Caco-2 (cell line): ENCODE results near the gene CHML. TPM values are rescaled to one million over a fixed set of nuclear protein-coding genes. Genes with fewer than 3 reads are reported as not detected.
A peak's percentile ranks its signal among the peaks of the same experiment; 100 is the strongest.

Experiments used
- BruUV-seq: library from RNA; stranded (reverse); fragments of 400-500 nt; replicated peaks from 2 replicates; lab custom pipeline; 2021; lab: Mats Ljungman, UMichigan
- CTCF ChIA-PET: fragments of 300-600 bp; sonication (Branson Sonifier 250); formaldehyde crosslinking; loops from one replicate; lab custom pipeline; 2022; ENCODE audit warnings: antibody characterized with exemption; lab: Charles Lee
- POLR2A ChIA-PET: fragments of 300-600 bp; sonication (Branson Sonifier 250); formaldehyde crosslinking; loops from one replicate; lab custom pipeline; 2022; ENCODE audit warnings: antibody characterized with exemption; lab: Charles Lee
- DNase-seq, 2 experiments: peaks; one replicate each; pipeline versions ENCODE4 v3.0.0 to v3.0.0-alpha.2; 2020 to 2022
- H3K27me3 ChIP-seq: replicated peaks from 2 replicates; pipeline ENCODE4 v1.6.0; 2011; ENCODE audit warnings: low read length; ENCODE audit not compliant: control insufficient read depth, insufficient read depth
- H3K36me3 ChIP-seq: 2 replicates; pipeline ENCODE4 v1.5.1; 2011; ENCODE audit warnings: low read length; ENCODE audit not compliant: control insufficient read depth, insufficient read depth
- H3K4me1 ChIP-seq: fragments of 250-450 bp; sonication (Bioruptor Pico); 2 replicates; pipeline ENCODE4 v1.5.1; 2020; ENCODE audit warnings: mild to moderate bottlenecking
- H3K4me3 ChIP-seq: 2 replicates; pipeline ENCODE4 v1.5.1; 2011; ENCODE audit warnings: low read depth, mild to moderate bottlenecking, control low read depth, low read length
- H3K9me3 ChIP-seq: fragments of 250-450 bp; sonication (Bioruptor Pico); 2 replicates; pipeline ENCODE4 v1.5.1; 2020; ENCODE audit warnings: mild to moderate bottlenecking, moderate library complexity
- H3K27ac Mint-ChIP-seq: one replicate; pipeline ENCODE4 v1.8.0; 2022; ENCODE audit warnings: mixed read lengths; ENCODE audit not compliant: unreplicated experiment
- H3K27me3 Mint-ChIP-seq: one replicate; pipeline ENCODE4 v1.8.0; 2022; ENCODE audit warnings: mixed read lengths; ENCODE audit not compliant: insufficient read depth, unreplicated experiment
- H3K36me3 Mint-ChIP-seq: one replicate; pipeline ENCODE4 v1.8.0; 2022; ENCODE audit warnings: mild to moderate bottlenecking, mixed read lengths; ENCODE audit not compliant: insufficient read depth, unreplicated experiment
- H3K4me1 Mint-ChIP-seq: one replicate; pipeline ENCODE4 v1.8.0; 2022; ENCODE audit warnings: low read depth, mixed read lengths; ENCODE audit not compliant: unreplicated experiment
- H3K4me3 Mint-ChIP-seq: one replicate; pipeline ENCODE4 v1.8.0; 2022; ENCODE audit warnings: mild to moderate bottlenecking, moderate library complexity, mixed read lengths; ENCODE audit not compliant: unreplicated experiment
- H3K9me3 Mint-ChIP-seq: one replicate; pipeline ENCODE4 v1.8.0; 2022; ENCODE audit warnings: mixed read lengths; ENCODE audit not compliant: unreplicated experiment
- intact Hi-C: fragments of 100-400 bp; cut with micrococcal nuclease; formaldehyde crosslinking; loops from one replicate; pipeline ENCODE4 v1.10.0; 2022; ENCODE audit not compliant: unreplicated experiment
- total RNA-seq: library from RNA; stranded (reverse); gene quantifications from 2 replicates; pipeline ENCODE4 v1.2.3, GENCODE V29; 2022
- TF ChIP-seq, protein P1 (sequence below), 2 experiments: fragments of 200-600 bp in 1 of 2; IDR thresholded peaks; 1 replicate in 1 of 2; 2 replicates in 1 of 2; pipeline versions ENCODE4 v1.5.1 to v1.8.0; 2011 to 2022; ENCODE audit warnings: antibody characterized with exemption in 1 of 2, control low read depth in 1 of 2, inconsistent platforms in 1 of 2, low read depth in 1 of 2, low read length in 1 of 2, mild to moderate bottlenecking in 1 of 2, moderate library complexity in 1 of 2; ENCODE audit not compliant: insufficient read depth in 1 of 2, severe bottlenecking in 1 of 2, unreplicated experiment in 1 of 2

Gene CHML
- total RNA-seq, 1 experiment from 2014 or later: 29.2 TPM

DNA sequence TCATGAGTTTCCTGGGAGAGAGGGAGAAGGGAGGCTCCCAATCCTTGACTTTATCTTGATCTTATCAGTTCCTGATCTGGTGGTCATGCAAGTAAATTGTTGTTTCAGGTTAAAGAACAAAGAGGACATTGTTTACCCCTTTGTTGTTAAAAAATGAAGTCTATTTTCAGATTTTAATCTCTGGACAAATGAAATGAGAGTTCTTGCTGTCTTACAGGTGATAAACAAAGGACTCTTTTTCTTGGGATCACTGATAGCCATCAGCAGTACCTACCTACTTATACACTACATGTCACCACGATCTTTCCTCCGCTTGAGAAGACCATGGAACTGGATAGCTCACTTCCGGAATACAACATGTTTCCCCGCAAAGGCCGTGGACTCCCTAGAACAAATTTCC lies 48.4 kb downstream of the CHML start:
- CTCF ChIA-PET: no interaction called here

DNA sequence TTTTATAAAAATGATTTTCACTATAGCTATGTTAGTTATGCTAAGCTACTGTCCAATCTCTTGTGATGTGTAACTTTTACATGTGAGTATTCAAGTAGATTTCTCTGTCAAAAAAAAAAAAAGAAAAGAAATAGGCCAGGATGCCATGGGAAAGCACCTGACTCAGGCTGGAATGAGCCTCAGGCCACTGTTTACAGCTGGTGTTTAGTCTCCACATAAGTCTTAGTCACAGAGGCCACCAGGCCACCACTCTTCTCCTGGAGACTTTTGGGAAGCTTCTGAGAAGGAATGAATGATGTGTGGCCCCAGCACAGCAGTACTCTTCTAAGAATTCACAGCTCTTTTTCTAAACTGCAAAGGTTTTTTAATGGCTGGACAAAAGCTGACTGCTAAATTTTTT lies 48.9 kb downstream of the CHML start:
- no peaks in the 10 kb centered on the region for H3K9me3 ChIP-seq
- intact Hi-C loops: no loop called here
- TF ChIP-seq, protein P1, sequence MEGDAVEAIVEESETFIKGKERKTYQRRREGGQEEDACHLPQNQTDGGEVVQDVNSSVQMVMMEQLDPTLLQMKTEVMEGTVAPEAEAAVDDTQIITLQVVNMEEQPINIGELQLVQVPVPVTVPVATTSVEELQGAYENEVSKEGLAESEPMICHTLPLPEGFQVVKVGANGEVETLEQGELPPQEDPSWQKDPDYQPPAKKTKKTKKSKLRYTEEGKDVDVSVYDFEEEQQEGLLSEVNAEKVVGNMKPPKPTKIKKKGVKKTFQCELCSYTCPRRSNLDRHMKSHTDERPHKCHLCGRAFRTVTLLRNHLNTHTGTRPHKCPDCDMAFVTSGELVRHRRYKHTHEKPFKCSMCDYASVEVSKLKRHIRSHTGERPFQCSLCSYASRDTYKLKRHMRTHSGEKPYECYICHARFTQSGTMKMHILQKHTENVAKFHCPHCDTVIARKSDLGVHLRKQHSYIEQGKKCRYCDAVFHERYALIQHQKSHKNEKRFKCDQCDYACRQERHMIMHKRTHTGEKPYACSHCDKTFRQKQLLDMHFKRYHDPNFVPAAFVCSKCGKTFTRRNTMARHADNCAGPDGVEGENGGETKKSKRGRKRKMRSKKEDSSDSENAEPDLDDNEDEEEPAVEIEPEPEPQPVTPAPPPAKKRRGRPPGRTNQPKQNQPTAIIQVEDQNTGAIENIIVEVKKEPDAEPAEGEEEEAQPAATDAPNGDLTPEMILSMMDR (IDR thresholded peaks at IDR 0.05; ENCODE audit: insufficient read depth in 1 of 2, low read depth in 1 of 2, low read length in 1 of 2, severe bottlenecking in 1 of 2, unreplicated experiment in 1 of 2): no peak
- Mint-ChIP-seq H3K27ac (peak overlapping the region; percentile 63), H3K4me3 (no peak overlapping the region), H3K27me3 (no peaks in the 10 kb centered on the region), H3K36me3 (no peaks in the 10 kb centered on the region), H3K4me1 (peaks cover 23% of the 10 kb centered on the region), H3K9me3 (no peaks in the 10 kb centered on the region)
- peak; percentile 32 to 48 for DNase-seq
- H3K27me3 ChIP-seq: no peaks in the 10 kb centered on the region
- no TSS peak for BruUV-seq
- ChIA-PET POLR2A (no interaction called here), CTCF (no interaction called here)
- peaks cover 29% of the 10 kb centered on the region for H3K4me1 ChIP-seq
- no peak overlapping the region for H3K4me3 ChIP-seq
- H3K36me3 ChIP-seq: no peaks in the 10 kb centered on the region

More for the DNA sequence above, 48.4 kb downstream of the CHML start:
- no peak overlapping the region for H3K4me3 Mint-ChIP-seq
- no peaks in the 10 kb centered on the region for H3K9me3 Mint-ChIP-seq
- POLR2A ChIA-PET: no interaction called here
- TF ChIP-seq, protein P1 (IDR thresholded peaks at IDR 0.05; ENCODE audit: insufficient read depth in 1 of 2, low read depth in 1 of 2, low read length in 1 of 2, severe bottlenecking in 1 of 2, unreplicated experiment in 1 of 2): no peak
- Histone ChIP-seq H3K4me3 (no peak overlapping the region), H3K27me3 (no peaks in the 10 kb centered on the region), H3K4me1 (peaks cover 32% of the 10 kb centered on the region), H3K36me3 (no peaks in the 10 kb centered on the region), H3K9me3 (no peaks in the 10 kb centered on the region)
- DNase-seq: no peak
- intact Hi-C loops: no loop called here
- no peaks in the 10 kb centered on the region for H3K27me3 Mint-ChIP-seq
- H3K4me1 Mint-ChIP-seq: peaks cover 23% of the 10 kb centered on the region
- no peaks in the 10 kb centered on the region for H3K36me3 Mint-ChIP-seq
- BruUV-seq: no TSS peak
- no peak overlapping the region for H3K27ac Mint-ChIP-seq

DNA sequence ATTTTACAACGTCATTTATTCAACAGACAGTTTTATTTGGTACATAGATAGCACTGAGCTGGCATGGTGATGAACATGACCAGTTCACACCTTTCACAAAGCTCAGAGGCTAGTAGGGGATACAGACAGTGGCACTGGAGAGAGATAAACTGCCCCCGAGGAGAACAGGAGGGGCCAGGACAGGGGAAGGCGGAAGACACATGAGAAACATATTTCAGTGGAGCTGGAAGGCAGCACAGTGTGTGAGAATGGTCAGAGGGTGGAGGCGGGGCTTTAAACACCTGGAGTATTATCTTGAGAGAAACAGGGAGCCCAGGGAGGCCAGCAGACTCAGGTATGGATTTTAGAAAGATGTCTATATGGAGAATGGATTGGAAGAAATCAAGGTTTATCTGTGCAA lies 49.5 kb downstream of the CHML start:
- Mint-ChIP-seq H3K36me3 (no peaks in the 10 kb centered on the region), H3K27ac (peak overlapping the region; percentile 63), H3K27me3 (no peaks in the 10 kb centered on the region), H3K4me3 (peak overlapping the region; percentile 34), H3K4me1 (peaks cover 23% of the 10 kb centered on the region), H3K9me3 (no peaks in the 10 kb centered on the region)
- H3K4me3 ChIP-seq: no peak overlapping the region
- no peak for DNase-seq
- no peaks in the 10 kb centered on the region for H3K36me3 ChIP-seq
- H3K27me3 ChIP-seq: no peaks in the 10 kb centered on the region
- peaks cover 23% of the 10 kb centered on the region for H3K4me1 ChIP-seq
- POLR2A ChIA-PET: no interaction called here
- CTCF ChIA-PET: no interaction called here
- TF ChIP-seq, protein P1 (IDR thresholded peaks at IDR 0.05; ENCODE audit: insufficient read depth in 1 of 2, low read depth in 1 of 2, low read length in 1 of 2, severe bottlenecking in 1 of 2, unreplicated experiment in 1 of 2): no peak
- no peaks in the 10 kb centered on the region for H3K9me3 ChIP-seq
- intact Hi-C loops: no loop called here
- BruUV-seq: no TSS peak

Other genes with a start within 250 kb of the CHML start
- 105 and 108 TPM in 2 replicates for gene FH, start 120.6 kb downstream of the CHML start, total RNA-seq
- gene KMO, start 108.0 kb downstream of the CHML start, total RNA-seq: not detected in 2 replicates
- 6.9 and 7.8 TPM in 2 replicates for gene OPN3, start within 50 bp of the CHML start, total RNA-seq
- gene WDR64, start 11.9 kb upstream of the CHML start, total RNA-seq: not detected in 2 replicates
- 18.5 and 19.6 TPM in 2 replicates for gene EXO1, start 207.8 kb upstream of the CHML start, total RNA-seq